Ishikawa (cell line): ENCODE results near the gene CCNK.

Experiments
- CEBPB ChIP-seq: IDR thresholded peaks from 2 replicates; pipeline ENCODE4 v1.6.1; 2012
- CREB1 ChIP-seq: IDR thresholded peaks from 2 replicates; pipeline ENCODE4 v1.6.1; 2012; ENCODE audit warnings: low read depth
- EP300 ChIP-seq: IDR thresholded peaks from 2 replicates; pipeline ENCODE4 v1.6.1; 2012; ENCODE audit warnings: borderline replicate concordance
- MAX ChIP-seq: IDR thresholded peaks from 2 replicates; pipeline ENCODE4 v1.6.1; 2012
- NFIC ChIP-seq: IDR thresholded peaks from 2 replicates; pipeline ENCODE4 v1.6.1; 2012
- RAD21 ChIP-seq: IDR thresholded peaks from 2 replicates; pipeline ENCODE4 v1.6.1; 2012; ENCODE audit warnings: low read depth
- REST ChIP-seq: IDR thresholded peaks from 2 replicates; pipeline ENCODE4 v1.6.1; 2012; ENCODE audit warnings: low read depth, mild to moderate bottlenecking
- TAF1 ChIP-seq: IDR thresholded peaks from 2 replicates; pipeline ENCODE4 v1.6.1; 2012; ENCODE audit warnings: low read depth, mild to moderate bottlenecking
- USF1 ChIP-seq: IDR thresholded peaks from 2 replicates; pipeline ENCODE4 v1.6.1; 2012
- YY1 ChIP-seq: IDR thresholded peaks from 2 replicates; pipeline ENCODE4 v1.6.1; 2012; ENCODE audit warnings: low read depth
- ZBTB7A ChIP-seq: IDR thresholded peaks from 2 replicates; pipeline ENCODE4 v1.6.1; 2012; ENCODE audit warnings: low read depth

GRCh38 chr14:99441157-99441870, 39.9 kb upstream of the CCNK start:
- no peak for TF ChIP-seq MAX
- TF ChIP-seq RAD21 = no peak
- TF ChIP-seq USF1 = no peak
- no peak for TF ChIP-seq NFIC
- no peak for TF ChIP-seq REST
- no peak for TF ChIP-seq YY1
- no peak for TF ChIP-seq TAF1
- TF ChIP-seq ZBTB7A = no peak
- no peak for TF ChIP-seq EP300
- no peak for TF ChIP-seq CEBPB
- TF ChIP-seq CREB1 = no peak
